GM10847 (cell line): ENCODE data around the gene CD320.

Experiments used
- POLR2A ChIP-seq: IDR thresholded peaks from 2 replicates; pipeline ENCODE4 v1.6.1; 2011; ENCODE audit not compliant: insufficient read length; ENCODE audit errors: extremely low read depth

The CD320 gene

GRCh38 chr19:8319807-8320520 is 11.8 kb upstream of the CD320 start:
- no peak for TF ChIP-seq POLR2A

GRCh38 chr19:8316351-8317125 is 8.4 kb upstream of the CD320 start:
- TF ChIP-seq POLR2A = no peak

- no peak for TF ChIP-seq POLR2A
Measured at GRCh38 chr19:8311461-8312260, 3.5 kb upstream of the CD320 start.

- TF ChIP-seq POLR2A = no peak
Measured at GRCh38 chr19:8310342-8311055, 2.3 kb upstream of the CD320 start.

- no peak for TF ChIP-seq POLR2A
Measured at GRCh38 chr19:8308891-8309291, 733 bp upstream of the CD320 start.

GRCh38 chr19:8307400-8307964 is 676 bp downstream of the CD320 start:
- no peak for TF ChIP-seq POLR2A

GRCh38 chr19:8306235-8307054 is 1.7 kb downstream of the CD320 start:
- no peak for TF ChIP-seq POLR2A

- TF ChIP-seq POLR2A = no peak
Measured at GRCh38 chr19:8305798-8306197, 2.4 kb downstream of the CD320 start.

- TF ChIP-seq POLR2A = no peak
Measured at GRCh38 chr19:8304841-8305621, 3.1 kb downstream of the CD320 start.

GRCh38 chr19:8302734-8303133 is 5.4 kb downstream of the CD320 start:
- TF ChIP-seq POLR2A = no peak

- TF ChIP-seq POLR2A = no peak
Measured at GRCh38 chr19:8302357-8302691, 5.8 kb downstream of the CD320 start.

- no peak for TF ChIP-seq POLR2A
Measured at GRCh38 chr19:8269724-8270123, 38.4 kb downstream of the CD320 start.

GRCh38 chr19:8265872-8266271 is 42.3 kb downstream of the CD320 start:
- TF ChIP-seq POLR2A = no peak
